ENCODE data around the gene EXTL2.
"Not testable (repeated sequence)": the region's sequence is repeated elsewhere in the genome, so short reads cannot be mapped to it uniquely, and the experiment has no call there.

Gene EXTL2

GRCh38 chr1:100852976-100853375 is 41.7 kb downstream of the EXTL2 start:
- no peak for DNase-seq

- DNase-seq, result no peak
These were observed 42.9 kb downstream of the EXTL2 start for GRCh38 chr1:100851726-100852125.

- no peak for DNase-seq
These were observed 47.1 kb downstream of the EXTL2 start for GRCh38 chr1:100847361-100848082.

- DNase-seq, result not testable (repeated sequence)
These were observed 51.5 kb downstream of the EXTL2 start for GRCh38 chr1:100843160-100843559.

GRCh38 chr1:100835866-100836842 is 58.5 kb downstream of the EXTL2 start:
- no peak for DNase-seq

- no peak for DNase-seq
These were observed 59.6 kb downstream of the EXTL2 start for GRCh38 chr1:100834777-100835660.

- DNase-seq, result no peak
These were observed 61.8 kb downstream of the EXTL2 start for GRCh38 chr1:100832694-100833428.

- DNase-seq, result not testable (repeated sequence)
These were observed 69.0 kb downstream of the EXTL2 start for GRCh38 chr1:100825666-100826065.
